WTC11 (cell line): ENCODE data around the gene CARS2. TPM values are rescaled to one million over a fixed set of nuclear protein-coding genes. Genes with fewer than 3 reads are reported as not detected.

ENCODE experiments used
- ATAC-seq: fragments of 200-7000 bp; cut with Tn5 transposase; 2 replicates; pipeline ENCODE4 v1.10.0; 2021; ENCODE audit warnings: mild to moderate bottlenecking, moderate library complexity
- CTCF ChIA-PET: fragments of 300-600 bp; sonication (Branson Sonifier 250); formaldehyde crosslinking; loops from one replicate; lab custom pipeline; 2021; ENCODE audit warnings: antibody characterized with exemption; lab: Charles Lee
- POLR2A ChIA-PET: fragments of 350-600 bp; sonication (Branson Sonifier 250); formaldehyde crosslinking; loops from one replicate; lab custom pipeline; 2021; ENCODE audit warnings: antibody characterized with exemption; lab: Charles Lee
- DNase-seq: peaks from one replicate; pipeline ENCODE4 v3.0.0; 2021; ENCODE audit warnings: low spot score
- H3K27ac Mint-ChIP-seq: 2 replicates; pipeline ENCODE4 v1.8.0; 2021; ENCODE audit warnings: mixed read lengths
- H3K27me3 Mint-ChIP-seq: 2 replicates; pipeline ENCODE4 v1.8.0; 2021; ENCODE audit warnings: low read depth, mild to moderate bottlenecking, moderate library complexity, mixed read lengths
- H3K36me3 Mint-ChIP-seq: 2 replicates; pipeline ENCODE4 v1.8.0; 2021; ENCODE audit warnings: mixed read lengths
- H3K4me1 Mint-ChIP-seq: 2 replicates; pipeline ENCODE4 v1.8.0; 2022; ENCODE audit warnings: mixed read lengths
- H3K4me3 Mint-ChIP-seq: 2 replicates; pipeline ENCODE4 v1.8.0; 2021; ENCODE audit warnings: mild to moderate bottlenecking, moderate library complexity, mixed read lengths
- H3K9me3 Mint-ChIP-seq: 2 replicates; pipeline ENCODE4 v1.8.0; 2021; ENCODE audit warnings: mixed read lengths
- CREM ChIP-seq: sonication (generic); formaldehyde crosslinking; IDR thresholded peaks from 2 replicates; pipeline ENCODE4 v1.8.1; 2022; ENCODE audit warnings: mild to moderate bottlenecking, missing genetic modification reagents, moderate library complexity
- IRF1 ChIP-seq: sonication (generic); formaldehyde crosslinking; IDR thresholded peaks from 2 replicates; pipeline ENCODE4 v1.8.0; 2023; ENCODE audit warnings: missing genetic modification reagents
- JAZF1 ChIP-seq: fragments of 250-450 bp; sonication (Bioruptor Pico); IDR thresholded peaks from 2 replicates; pipeline ENCODE4 v1.9.0; 2021; ENCODE audit warnings: moderate library complexity, mild to moderate bottlenecking, inconsistent platforms
- JUN ChIP-seq: sonication (generic); formaldehyde crosslinking; IDR thresholded peaks from 2 replicates; pipeline ENCODE4 v1.8.0; 2023; ENCODE audit warnings: mild to moderate bottlenecking, missing genetic modification reagents
- MLX ChIP-seq: sonication (generic); formaldehyde crosslinking; IDR thresholded peaks from 2 replicates; pipeline ENCODE4 v1.8.1; 2023; ENCODE audit warnings: mild to moderate bottlenecking, missing genetic modification reagents, moderate library complexity
- NFATC4 ChIP-seq: fragments of 250-450 bp; sonication (Bioruptor Pico); IDR thresholded peaks from 2 replicates; pipeline ENCODE4 v1.9.0; 2021; ENCODE audit warnings: mild to moderate bottlenecking
- NFE2L1 ChIP-seq: sonication (generic); formaldehyde crosslinking; IDR thresholded peaks from 2 replicates; pipeline ENCODE4 v1.8.1; 2023; ENCODE audit warnings: missing genetic modification reagents
- NR1H2 ChIP-seq: sonication (generic); formaldehyde crosslinking; IDR thresholded peaks from 2 replicates; pipeline ENCODE4 v1.9.0; 2021; ENCODE audit warnings: mild to moderate bottlenecking, moderate library complexity, missing genetic modification reagents
- PRDM15 ChIP-seq: sonication (generic); formaldehyde crosslinking; IDR thresholded peaks from 2 replicates; pipeline ENCODE4 v1.8.0; 2022; ENCODE audit warnings: missing genetic modification reagents
- PRRX2 ChIP-seq: fragments of 250-450 bp; sonication (Bioruptor Pico); IDR thresholded peaks from 2 replicates; pipeline ENCODE4 v1.8.0; 2021; ENCODE audit warnings: mild to moderate bottlenecking
- RORB ChIP-seq: fragments of 250-450 bp; sonication (Bioruptor Pico); IDR thresholded peaks from 2 replicates; pipeline ENCODE4 v1.9.0; 2021; ENCODE audit warnings: mild to moderate bottlenecking
- SMAD4 ChIP-seq: sonication (generic); formaldehyde crosslinking; IDR thresholded peaks from 2 replicates; pipeline ENCODE4 v1.8.0; 2022; ENCODE audit warnings: mild to moderate bottlenecking, missing genetic modification reagents
- SOX15 ChIP-seq: fragments of 250-450 bp; sonication (Bioruptor Pico); IDR thresholded peaks from 2 replicates; pipeline ENCODE4 v1.9.0; 2021; ENCODE audit warnings: mild to moderate bottlenecking
- TEAD1 ChIP-seq: sonication (generic); formaldehyde crosslinking; IDR thresholded peaks from 2 replicates; pipeline ENCODE4 v1.8.0; 2022; ENCODE audit warnings: mild to moderate bottlenecking, missing genetic modification reagents
- ZBTB21 ChIP-seq: sonication (generic); formaldehyde crosslinking; IDR thresholded peaks from 2 replicates; pipeline ENCODE4 v1.8.1; 2023; ENCODE audit warnings: mild to moderate bottlenecking, missing genetic modification reagents, borderline replicate concordance
- ZMAT4 ChIP-seq: fragments of 250-450 bp; sonication (Bioruptor Pico); IDR thresholded peaks from 2 replicates; pipeline ENCODE4 v1.9.0; 2021; ENCODE audit warnings: mild to moderate bottlenecking
- ZNF219 ChIP-seq: sonication (generic); formaldehyde crosslinking; IDR thresholded peaks from 2 replicates; pipeline ENCODE4 v1.8.0; 2023; ENCODE audit warnings: missing genetic modification reagents, mild to moderate bottlenecking, borderline replicate concordance
- ZNF281 ChIP-seq: sonication (generic); formaldehyde crosslinking; IDR thresholded peaks from 2 replicates; pipeline ENCODE4 v1.8.0; 2023; ENCODE audit warnings: mild to moderate bottlenecking, missing genetic modification reagents
- ZNF317 ChIP-seq: sonication (generic); formaldehyde crosslinking; IDR thresholded peaks from 2 replicates; pipeline ENCODE4 v1.8.1; 2023; ENCODE audit warnings: low read depth, mild to moderate bottlenecking, moderate library complexity, missing genetic modification reagents, borderline replicate concordance
- ZNF532 ChIP-seq: fragments of 250-450 bp; sonication (Bioruptor Pico); IDR thresholded peaks from 2 replicates; pipeline ENCODE4 v1.9.0; 2021; ENCODE audit warnings: mild to moderate bottlenecking, borderline replicate concordance
- total RNA-seq: library from RNA; stranded (reverse); gene quantifications from 3 replicates; pipeline ENCODE4 v1.2.3, GENCODE V29; 2021

CARS2 gene
- total RNA-seq, 1 experiment from 2014 or later: 39.9 TPM

GRCh38 chr13:110746438-110746837 lies 40.5 kb upstream of the CARS2 start:
- no peak for ATAC-seq
- peaks cover 34% of the 10 kb centered on the region for H3K36me3 Mint-ChIP-seq
- CTCF ChIA-PET: no interaction called here
- TF ChIP-seq NR1H2 (CRISPR knock-in tag) (no peak), MLX (CRISPR knock-in tag) (no peak), IRF1 (CRISPR knock-in tag) (no peak), ZBTB21 (CRISPR knock-in tag) (no peak), ZNF219 (CRISPR knock-in tag) (no peak), SOX15 (no peak), TEAD1 (no peak), RORB (CRISPR knock-in tag) (no peak), PRDM15 (CRISPR knock-in tag) (no peak), JAZF1 (no peak)
- TF ChIP-seq, all 79 proteins: peak for 0
- Mint-ChIP-seq H3K27ac (no peak overlapping the region; the same call in 1 of the 2 replicates), H3K4me1 (peaks cover 11% of the 10 kb centered on the region), H3K4me3 (no peak overlapping the region), H3K27me3 (no peaks in the 10 kb centered on the region; the same call in 1 of the 2 replicates), H3K9me3 (peaks cover 42% of the 10 kb centered on the region)
- POLR2A ChIA-PET: no interaction called here
- DNase-seq: no peak

- Mint-ChIP-seq H3K4me3 (no peak overlapping the region), H3K4me1 (peaks cover 11% of the 10 kb centered on the region), H3K27me3 (no peaks in the 10 kb centered on the region; the same call in 1 of the 2 replicates), H3K27ac (no peak overlapping the region), H3K36me3 (peaks cover 37% of the 10 kb centered on the region), H3K9me3 (peaks cover 48% of the 10 kb centered on the region)
- TF ChIP-seq NFE2L1 (CRISPR knock-in tag): no peak
- no peak for TF ChIP-seq ZMAT4 (CRISPR knock-in tag)
- no peak for TF ChIP-seq CREM (CRISPR knock-in tag)
- no peak for TF ChIP-seq PRRX2 (CRISPR knock-in tag)
- no peak for TF ChIP-seq ZNF281
- no peak for TF ChIP-seq TEAD1
- DNase-seq (no peak), ATAC-seq (no peak)
- ChIA-PET CTCF (no interaction called here), POLR2A (no interaction called here)
These were observed 37.8 kb upstream of the CARS2 start for GRCh38 chr13:110743687-110744086.

GRCh38 chr13:110737555-110737954 lies 31.6 kb upstream of the CARS2 start:
- POLR2A ChIA-PET: no interaction called here
- Mint-ChIP-seq H3K9me3 (peaks cover 41% of the 10 kb centered on the region), H3K4me3 (no peak overlapping the region), H3K27me3 (no peaks in the 10 kb centered on the region; the same call in 1 of the 2 replicates), H3K4me1 (no peaks in the 10 kb centered on the region), H3K36me3 (peaks cover 28% of the 10 kb centered on the region), H3K27ac (no peak overlapping the region)
- TF ChIP-seq ZNF317 (CRISPR knock-in tag) (no peak), SMAD4 (CRISPR knock-in tag) (no peak), ZNF532 (no peak), JUN (CRISPR knock-in tag) (no peak), NFATC4 (no peak)
- CTCF ChIA-PET: interaction anchor here (1.1 kb wide), 1 partner anchor 21 kb away, joined by 3 read pairs; no protein-coding TSS in a partner anchor
- DNase-seq (no peak), ATAC-seq (no peak)
